Fibroblast of skin of right quadriceps (primary cell): ENCODE data around the gene CPPED1.

Experiments
- DNase-seq: peaks from one replicate; pipeline ENCODE4 v3.0.0-alpha.2; 2013

The CPPED1 gene

GRCh38 chr16:12764813-12765488, 38.7 kb downstream of the CPPED1 start:
- DNase-seq = no peak

DNA sequence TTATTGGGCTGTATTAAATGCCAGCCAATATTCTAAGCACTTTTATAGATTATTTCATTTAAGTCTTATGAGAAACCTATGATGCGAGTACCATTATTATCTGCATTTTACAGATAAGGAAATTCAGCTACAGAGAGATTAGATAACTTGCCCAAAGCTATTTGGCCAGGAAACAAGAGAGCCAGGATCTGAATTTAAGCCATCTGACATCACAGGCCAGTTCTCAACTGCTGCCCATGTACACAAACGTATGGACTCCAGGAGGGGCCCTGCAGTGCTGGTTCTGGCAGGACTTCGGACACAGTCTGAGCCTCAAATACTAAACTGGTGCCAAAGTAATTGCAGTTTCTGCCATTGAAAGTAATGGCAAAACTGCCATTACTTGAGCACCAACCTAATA, 40.2 kb downstream of the CPPED1 start:
- no peak for DNase-seq

- no peak for DNase-seq
Measured at GRCh38 chr16:12760819-12761611, 42.7 kb downstream of the CPPED1 start.

- no peak for DNase-seq
Measured at GRCh38 chr16:12758670-12759558, 44.8 kb downstream of the CPPED1 start.

DNA sequence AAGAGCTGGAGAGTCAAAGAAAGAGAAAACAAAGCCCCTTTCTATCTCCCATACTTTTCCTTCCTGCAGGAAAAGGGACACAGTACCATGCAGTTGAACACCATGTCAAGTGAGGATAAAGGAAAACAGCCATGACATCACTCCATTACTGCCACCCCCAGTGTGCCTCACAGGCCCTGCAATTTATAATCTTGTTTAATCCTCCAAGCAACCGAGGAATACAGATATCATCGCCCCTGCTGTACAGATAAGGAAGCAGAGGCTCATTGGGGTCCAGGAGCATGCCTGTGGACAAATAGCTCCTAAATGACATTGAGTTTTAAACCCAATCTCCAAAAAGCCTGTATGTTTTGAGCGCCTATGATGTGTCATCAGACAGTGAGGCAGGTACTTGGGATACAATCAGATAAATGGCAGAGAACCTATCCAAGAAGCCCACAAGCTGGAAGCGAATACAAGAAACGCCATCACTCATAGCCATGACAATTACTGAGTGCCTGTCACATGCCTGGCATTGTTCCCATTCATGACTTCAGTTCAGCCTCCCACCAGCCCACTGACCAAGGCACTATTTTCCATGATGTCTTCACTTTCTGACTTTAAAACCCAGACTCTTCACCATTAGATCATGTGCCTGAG, 45.5 kb downstream of the CPPED1 start:
- DNase-seq = no peak

DNA sequence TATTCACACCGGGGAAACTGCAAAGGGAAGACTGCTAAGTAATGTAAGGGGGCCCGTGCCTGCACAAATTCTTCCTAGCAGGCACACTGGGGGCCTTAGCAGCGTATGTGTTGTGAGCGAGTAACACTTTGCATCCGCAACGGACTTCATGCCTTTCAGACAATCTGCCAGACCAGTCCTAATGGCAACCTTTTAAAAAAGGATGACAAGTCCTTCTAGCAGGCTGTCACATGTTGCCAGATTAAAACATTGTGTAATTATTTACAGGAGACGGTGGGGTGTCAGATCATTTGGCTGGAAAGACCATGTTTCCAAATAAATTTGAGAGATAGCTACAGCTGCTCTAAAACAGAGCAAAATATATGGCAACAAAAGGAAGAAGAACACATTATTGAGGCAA, 46.1 kb downstream of the CPPED1 start:
- no peak for DNase-seq

DNA sequence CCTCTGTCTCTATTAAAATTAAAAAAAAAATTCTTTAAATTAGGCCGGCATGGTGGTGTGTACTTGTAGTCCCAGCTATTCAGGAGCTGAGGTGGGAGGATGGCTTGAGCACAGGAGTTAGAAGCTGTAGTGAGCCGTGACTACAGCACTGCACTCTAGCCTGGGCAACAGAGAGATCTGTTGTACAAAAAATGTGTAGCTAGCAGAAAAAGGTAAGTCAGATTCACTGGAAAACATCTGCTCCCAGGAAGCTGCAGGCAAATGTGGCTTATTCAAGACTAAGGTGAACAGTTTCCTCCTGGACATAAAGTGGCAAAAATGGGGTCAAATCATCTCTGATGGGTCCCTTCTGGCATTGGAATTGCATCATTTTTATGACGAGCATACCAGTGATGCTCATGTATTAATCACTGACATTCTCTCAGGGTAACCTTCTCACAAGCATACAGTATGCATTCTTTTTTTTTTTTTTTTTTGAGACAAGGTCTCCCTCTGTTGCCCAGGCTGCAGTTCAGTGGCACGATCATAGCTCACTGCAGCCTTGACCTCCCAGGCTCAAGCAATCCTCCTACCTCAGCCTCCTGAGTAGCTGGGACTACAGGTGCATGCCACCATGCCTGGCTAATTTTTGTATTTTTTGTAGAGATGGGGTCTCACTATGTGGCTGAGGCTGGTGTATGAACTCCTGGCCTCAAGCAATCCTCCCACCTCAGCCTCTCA, 48.7 kb downstream of the CPPED1 start:
- peak; percentile 13 for DNase-seq

DNA sequence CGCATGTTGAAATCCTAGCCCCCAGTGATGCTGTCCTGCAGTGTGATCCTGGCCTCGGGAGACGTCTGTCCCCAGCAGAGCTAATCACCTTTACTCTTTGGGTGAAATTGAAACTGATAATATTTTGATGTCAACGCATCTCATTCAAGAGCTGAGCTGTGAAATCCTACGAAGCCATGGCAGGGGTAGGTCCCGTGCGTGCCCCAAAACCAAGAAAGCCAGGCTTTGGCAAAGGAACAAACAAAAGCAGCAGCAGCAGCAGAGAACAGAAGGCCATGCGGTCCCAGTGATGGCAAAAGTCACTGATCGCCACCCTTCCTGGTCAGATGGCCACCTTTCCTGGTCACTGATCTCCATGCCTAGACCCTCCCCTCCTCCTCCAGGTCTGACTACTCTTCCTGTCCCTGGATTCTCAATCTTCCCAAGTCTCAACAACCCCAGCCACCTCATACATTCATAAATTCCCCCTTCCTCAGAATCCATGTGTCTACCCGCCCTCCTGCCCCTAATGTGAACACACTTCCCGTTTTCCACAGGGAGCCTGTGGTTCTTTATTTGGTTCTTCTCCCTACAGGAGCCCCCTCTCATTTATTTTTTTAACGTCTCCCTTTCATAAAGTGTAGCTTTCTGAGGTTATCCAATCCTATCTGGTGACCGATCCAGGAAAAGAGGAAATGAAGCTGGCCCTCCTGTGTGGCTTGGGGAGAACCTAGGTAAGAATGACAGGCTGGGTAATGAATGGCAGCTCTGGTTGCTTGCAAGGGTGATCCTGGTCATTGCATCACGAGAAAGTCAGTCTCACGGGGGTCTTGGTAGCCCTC, 50.3 kb downstream of the CPPED1 start:
- no peak for DNase-seq

- no peak for DNase-seq
Measured at GRCh38 chr16:12752159-12752558, 51.5 kb downstream of the CPPED1 start.

GRCh38 chr16:12750554-12750918, 53.2 kb downstream of the CPPED1 start:
- no peak for DNase-seq

DNA sequence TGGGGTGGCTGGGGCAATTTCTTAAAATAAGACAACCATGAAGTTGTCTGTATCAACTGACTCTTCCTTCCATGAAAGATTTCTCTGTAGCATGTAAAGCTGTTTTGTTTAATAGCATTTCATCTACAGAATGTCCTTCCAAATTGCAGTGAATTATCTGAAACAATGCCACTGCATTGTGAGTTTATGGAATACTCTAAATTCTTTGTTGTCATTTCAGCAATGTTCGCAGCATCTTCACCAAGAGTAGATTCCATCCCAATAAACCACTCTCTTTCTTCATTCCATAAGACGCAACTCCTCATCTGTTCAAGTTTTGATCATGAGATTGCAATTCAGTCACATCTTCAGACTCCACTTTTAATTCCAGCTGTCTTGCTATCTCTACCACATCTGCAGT, 54.6 kb downstream of the CPPED1 start:
- no peak for DNase-seq

GRCh38 chr16:12747827-12748226, 55.9 kb downstream of the CPPED1 start:
- no peak for DNase-seq

GRCh38 chr16:12747261-12747660, 56.4 kb downstream of the CPPED1 start:
- no peak for DNase-seq

DNA sequence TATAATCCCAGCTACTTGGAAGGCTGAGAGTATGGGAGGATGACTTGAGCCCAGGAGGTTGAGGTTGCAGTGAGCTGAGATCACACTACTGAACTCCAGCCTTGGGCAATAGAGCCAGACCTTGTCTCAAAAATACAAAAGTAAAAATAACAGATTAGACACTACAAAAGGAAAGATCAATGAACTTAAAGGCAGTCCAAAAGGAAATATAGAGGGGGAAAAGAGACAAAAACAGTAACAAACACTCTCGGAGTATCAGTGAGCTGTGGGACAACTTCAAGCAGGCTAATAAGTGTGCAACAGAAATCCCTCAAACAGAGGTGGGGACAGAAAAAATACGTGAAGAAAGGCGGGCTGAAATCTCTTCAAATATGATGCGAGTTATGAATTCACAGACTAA, 58.8 kb downstream of the CPPED1 start:
- DNase-seq = no peak

DNA sequence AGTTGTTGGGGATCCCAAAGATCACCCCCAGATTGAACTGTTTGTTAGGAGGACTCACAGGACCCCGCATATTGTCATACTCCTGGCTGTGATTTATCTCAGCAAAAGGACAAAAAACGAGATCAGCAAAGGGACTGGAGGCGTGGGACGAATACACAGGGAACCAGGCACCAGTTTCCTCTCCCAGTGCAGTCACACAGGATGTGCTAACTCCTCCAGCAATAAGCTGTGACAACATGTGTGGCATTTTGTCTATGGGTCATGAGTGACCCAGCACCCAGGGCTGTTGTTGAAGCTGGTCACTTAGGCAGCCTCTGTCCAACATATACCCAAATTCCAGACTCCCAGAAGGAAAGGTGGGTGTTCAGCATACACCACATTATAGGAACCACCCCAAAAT, 60.9 kb downstream of the CPPED1 start:
- DNase-seq = no peak

DNA sequence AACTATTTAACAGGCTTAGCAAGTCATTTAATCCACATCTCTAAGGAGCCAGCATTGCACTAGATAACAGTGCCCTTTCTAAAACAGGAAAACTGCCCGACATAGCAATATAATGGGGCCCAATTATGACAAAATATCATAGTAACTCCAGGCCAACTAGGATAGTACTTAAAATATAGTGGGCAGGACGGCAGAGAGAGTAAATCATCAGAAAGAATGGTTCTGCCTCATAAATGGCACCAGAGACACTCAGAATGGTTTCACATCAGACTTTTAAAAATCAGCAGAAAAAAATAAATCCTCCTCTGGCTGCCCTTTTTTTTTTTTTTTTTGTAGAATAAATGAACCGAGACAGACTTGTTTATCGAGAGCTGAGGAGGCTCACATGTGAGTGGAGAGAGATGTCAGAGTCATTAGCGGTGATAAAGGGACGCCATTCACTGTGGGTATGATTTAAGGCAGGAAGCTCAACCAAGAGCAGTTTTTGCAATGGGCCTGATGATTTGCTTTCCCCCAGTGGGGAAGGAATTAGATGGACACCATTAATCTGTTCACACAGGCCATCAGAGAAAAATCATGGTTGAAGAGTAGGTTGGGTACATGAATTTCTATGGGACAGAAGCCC, 62.6 kb downstream of the CPPED1 start:
- no peak for DNase-seq

DNA sequence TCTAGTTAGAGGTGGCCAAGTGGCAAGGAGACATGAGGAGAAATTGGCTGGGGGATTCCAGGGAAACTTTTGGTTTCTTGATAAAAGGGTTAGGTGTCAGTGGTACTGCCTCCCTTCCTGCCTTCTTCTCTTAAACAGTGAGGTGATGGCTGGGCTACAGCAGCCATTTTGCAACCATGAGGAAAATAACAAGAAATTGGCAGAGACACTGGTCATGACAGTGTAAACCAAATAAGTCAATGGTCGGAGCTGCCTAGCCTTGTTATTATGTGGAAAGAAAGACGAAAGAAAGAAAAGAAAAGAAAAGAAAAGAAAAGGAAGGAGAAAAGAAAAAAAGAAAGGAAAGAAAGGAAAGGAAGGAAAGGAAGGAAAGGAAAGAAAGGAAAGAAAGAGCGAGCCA, 63.9 kb downstream of the CPPED1 start:
- DNase-seq = no peak

GRCh38 chr16:12737563-12737962, 66.1 kb downstream of the CPPED1 start:
- no peak for DNase-seq

DNA sequence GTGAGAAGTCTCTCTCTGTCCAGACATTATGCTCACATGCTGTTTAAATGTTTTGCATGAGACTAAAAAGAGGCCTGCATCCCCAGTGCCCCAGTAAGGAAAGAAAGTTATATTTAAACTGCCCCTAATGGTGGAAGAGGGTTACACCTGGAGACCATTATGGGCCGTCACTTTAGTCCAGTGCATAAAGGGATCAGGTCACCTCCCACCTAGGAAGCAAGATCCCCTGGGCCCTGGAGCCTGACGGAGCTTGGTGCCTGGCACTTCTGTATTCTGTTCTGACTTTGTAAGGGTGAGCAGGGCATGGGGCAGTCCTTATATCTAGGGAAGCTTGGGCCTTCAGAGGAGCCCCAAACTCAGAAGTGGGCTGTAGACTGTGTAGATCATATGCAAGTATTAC, 67.9 kb downstream of the CPPED1 start:
- no peak for DNase-seq

DNA sequence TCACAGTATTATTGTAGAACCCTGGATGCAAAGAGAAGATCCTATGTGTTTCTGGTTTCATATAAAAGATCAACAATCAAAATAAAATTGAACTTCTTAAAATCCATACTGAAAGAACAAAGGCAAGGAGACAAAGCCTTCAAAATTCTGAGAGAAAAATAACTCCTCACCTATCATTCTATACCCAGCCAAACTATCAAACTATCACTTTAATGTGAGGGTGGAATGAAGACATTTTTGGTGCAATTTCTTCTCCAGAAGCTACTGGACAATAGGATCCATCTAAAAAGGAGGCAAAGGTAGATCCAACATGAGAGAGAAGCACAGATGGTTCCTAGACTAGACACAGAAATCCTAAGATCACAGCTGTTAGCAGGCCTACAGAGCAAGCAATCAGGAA, 71.1 kb downstream of the CPPED1 start:
- DNase-seq = no peak

DNA sequence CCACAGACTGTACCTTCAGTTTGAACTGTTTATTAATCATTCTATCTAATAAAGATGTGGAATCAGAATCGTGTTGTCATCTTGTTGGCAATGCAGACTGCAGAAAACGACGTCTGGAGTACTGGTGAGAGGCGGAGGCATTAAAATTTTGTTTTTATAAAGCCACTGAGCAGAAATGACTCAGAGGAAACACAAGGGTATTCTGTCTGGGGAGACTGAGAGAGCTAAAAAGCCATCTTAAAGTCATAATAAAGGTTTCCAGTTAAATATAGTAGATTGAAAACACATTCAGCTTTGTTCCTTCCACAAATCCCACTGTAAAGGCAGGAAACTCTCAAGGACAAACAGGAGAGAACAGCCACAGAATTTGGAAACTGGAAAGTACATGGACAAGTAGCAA, 74.2 kb downstream of the CPPED1 start:
- peak; percentile 78 for DNase-seq
